ENCODE measurements around the gene NTRK1.

NTRK1 gene

GRCh38 chr1:156928043-156928602 is 67.5 kb downstream of the NTRK1 start:
- peak overlapping the region; percentile 55; the same call in 1 of the 2 replicates for H3K4me3 ChIP-seq (ENCODE audit: low read depth, low read length)
- POLR2A ChIA-PET = interaction anchor here (0.5 to 1.1 kb wide), 2 partner anchors 129 to 200 kb away, joined by 3 read pairs; partner anchors contain the start of genes ISG20L2 and METTL25B
- DNase-seq (ENCODE audit: low read depth, low spot score) = no peak
- CTCF ChIA-PET = interaction anchor here (0.6 to 12.0 kb wide), 45 partner anchors 9 to 300 kb away, joined by 3 to 678 read pairs (median 5); partner anchors contain the start of genes INSRR, ISG20L2, METTL25B and NTRK1
- no peak for TF ChIP-seq CTCF (IDR thresholded peaks at IDR 0.05; ENCODE audit: insufficient read depth, low read length, missing control alignments)

GRCh38 chr1:156929596-156930238 is 69.1 kb downstream of the NTRK1 start:
- no peak overlapping the region for H3K4me3 ChIP-seq (ENCODE audit: low read depth, low read length)
- DNase-seq (ENCODE audit: low read depth, low spot score) = no peak
- TF ChIP-seq CTCF (IDR thresholded peaks at IDR 0.05; ENCODE audit: insufficient read depth, low read length, missing control alignments) = no peak
- POLR2A ChIA-PET = no interaction called here
- CTCF ChIA-PET = interaction anchor here (1.8 to 12.0 kb wide), 8 partner anchors 10 to 270 kb away, joined by 4 to 678 read pairs (median 60); partner anchors contain the start of genes ISG20L2, METTL25B and PEAR1

- DNase-seq (ENCODE audit: low read depth, low spot score) = no peak
- TF ChIP-seq CTCF (IDR thresholded peaks at IDR 0.05; ENCODE audit: insufficient read depth, low read length, missing control alignments) = no peak
- POLR2A ChIA-PET = no interaction called here
- CTCF ChIA-PET = interaction anchor here (2.3 to 12.0 kb wide), 4 partner anchors 11 to 203 kb away, joined by 7 to 678 read pairs (median 60); partner anchors contain the start of genes ISG20L2, LRRC71, METTL25B and PEAR1
- no peak overlapping the region for H3K4me3 ChIP-seq (ENCODE audit: low read depth, low read length)
Observed at GRCh38 chr1:156930483-156930882, 69.8 kb downstream of the NTRK1 start.
